Neuronal stem cell (in vitro differentiated cells): ENCODE results near the gene LAMA2.

ENCODE experiments used
- DNase-seq: peaks from one replicate; pipeline ENCODE4 v3.0.0-alpha.2; 2013; ENCODE audit warnings: low spot score
- H2AFZ ChIP-seq: one replicate; pipeline ENCODE4 v1.6.1; 2013; ENCODE audit warnings: mild to moderate bottlenecking, low read length, inconsistent platforms
- H2AK5ac ChIP-seq: 2 replicates; pipeline ENCODE4 v1.6.1; 2013; ENCODE audit warnings: low read depth, mild to moderate bottlenecking, inconsistent platforms, low read length, moderate library complexity, mixed read lengths
- H2BK120ac ChIP-seq: 2 replicates; pipeline ENCODE4 v1.6.1; 2013; ENCODE audit warnings: low read depth, mild to moderate bottlenecking, inconsistent platforms, low read length, moderate library complexity, mixed read lengths
- H2BK12ac ChIP-seq: one replicate; pipeline ENCODE4 v1.6.1; 2013; ENCODE audit warnings: low read length, inconsistent platforms
- H2BK15ac ChIP-seq: 2 replicates; pipeline ENCODE4 v1.6.1; 2013; ENCODE audit warnings: mild to moderate bottlenecking, low read length, inconsistent platforms, mixed read lengths
- H2BK5ac ChIP-seq: one replicate; pipeline ENCODE4 v1.6.1; 2013; ENCODE audit warnings: inconsistent platforms, mild to moderate bottlenecking, low read length, moderate library complexity
- H3K14ac ChIP-seq: one replicate; pipeline ENCODE4 v1.6.1; 2013; ENCODE audit warnings: low read length, inconsistent platforms
- H3K18ac ChIP-seq: 2 replicates; pipeline ENCODE4 v1.6.1; 2013; ENCODE audit warnings: low read length, inconsistent platforms
- H3K23ac ChIP-seq: 2 replicates; pipeline ENCODE4 v1.6.1; 2013; ENCODE audit warnings: low read depth, mild to moderate bottlenecking, mixed read lengths, low read length, inconsistent platforms; ENCODE audit not compliant: poor library complexity
- H3K27ac ChIP-seq: replicated peaks from 3 replicates; pipeline ENCODE4 v1.5.1; 2013; ENCODE audit warnings: low read length, inconsistent platforms
- H3K27me3 ChIP-seq, 3 experiments: 2 replicates each; pipeline ENCODE4 v1.6.1; 2013; ENCODE audit warnings: low read length in 3 of 3, mild to moderate bottlenecking in 2 of 3, inconsistent platforms in 1 of 3, low read depth in 1 of 3, mixed read lengths in 1 of 3, moderate library complexity in 1 of 3; ENCODE audit not compliant: control insufficient read depth in 3 of 3, insufficient read depth in 3 of 3
- H3K36me3 ChIP-seq, 2 donors: replicated peaks in 1 of 2; 2 replicates each; pipeline ENCODE4 v1.6.1; 2013; ENCODE audit warnings: low read length in 2 of 2; ENCODE audit not compliant: control insufficient read depth in 2 of 2, insufficient read depth in 2 of 2
- H3K4ac ChIP-seq: 2 replicates; pipeline ENCODE4 v1.6.1; 2013; ENCODE audit warnings: inconsistent platforms, mild to moderate bottlenecking, low read length, moderate library complexity
- H3K4me1 ChIP-seq, 2 donors: 1 replicate in 1 of 2; 2 replicates in 1 of 2; pipeline ENCODE4 v1.6.1; 2013; ENCODE audit warnings: low read length in 2 of 2, low read depth in 1 of 2; ENCODE audit not compliant: control insufficient read depth in 2 of 2, insufficient read depth in 1 of 2
- H3K4me2 ChIP-seq: one replicate; pipeline ENCODE4 v1.6.1; 2013; ENCODE audit warnings: mild to moderate bottlenecking, low read length, inconsistent platforms; ENCODE audit not compliant: insufficient read depth, poor library complexity, severe bottlenecking
- H3K4me3 ChIP-seq, 2 donors: 2 replicates each; pipeline ENCODE4 v1.5.1; 2013; ENCODE audit warnings: low read length in 2 of 2, mild to moderate bottlenecking in 2 of 2, inconsistent platforms in 1 of 2, moderate library complexity in 1 of 2
- H3K79me1 ChIP-seq: one replicate; pipeline ENCODE4 v1.6.1; 2013; ENCODE audit warnings: low read depth, mild to moderate bottlenecking, inconsistent platforms, low read length, moderate library complexity
- H3K9ac ChIP-seq: one replicate; pipeline ENCODE4 v1.6.1; 2013; ENCODE audit warnings: mild to moderate bottlenecking, low read depth, low read length, inconsistent platforms; ENCODE audit not compliant: poor library complexity
- H3K9me3 ChIP-seq, 2 donors: replicated peaks in 1 of 2; 2 replicates each; pipeline versions ENCODE3 to v1.6.1; 2013; ENCODE audit warnings: low read length in 2 of 2, mild to moderate bottlenecking in 2 of 2, inconsistent platforms in 1 of 2, low read depth in 1 of 2, mixed read lengths in 1 of 2, moderate library complexity in 1 of 2; ENCODE audit not compliant: control insufficient read depth in 2 of 2, insufficient read depth in 1 of 2
- H4K8ac ChIP-seq: one replicate; pipeline ENCODE4 v1.6.1; 2013; ENCODE audit warnings: low read depth, mild to moderate bottlenecking, inconsistent platforms, low read length, moderate library complexity
- H4K91ac ChIP-seq: one replicate; pipeline ENCODE4 v1.6.1; 2013; ENCODE audit warnings: low read length, low read depth, mild to moderate bottlenecking, inconsistent platforms; ENCODE audit not compliant: poor library complexity
- WGBS, 2 donors: extraction: QIAGEN DNeasy Blood & Tissue Kit; methylation state at CpG; one replicate each; pipeline ENCODE4 v1.1.7; 2013; ENCODE audit warnings: missing lambda C conversion rate in 2 of 2, mixed read lengths in 1 of 2; ENCODE audit not compliant: insufficient read length in 2 of 2, insufficient replicate concordance in 1 of 2; ENCODE audit errors: extremely low coverage in 2 of 2; 5-methylcytosine and 5-hydroxymethylcytosine counted together

The LAMA2 gene

GRCh38 chr6:129188306-129188705 is 305.4 kb downstream of the LAMA2 start:
- no peaks in the 10 kb centered on the region for H3K36me3 ChIP-seq
- H3K4me3 ChIP-seq = no peak overlapping the region
- H4K91ac ChIP-seq = no peak overlapping the region
- H3K4me1 ChIP-seq = no peaks in the 10 kb centered on the region
- H3K79me1 ChIP-seq = no peaks in the 10 kb centered on the region
- H3K14ac ChIP-seq = no peak overlapping the region
- H2BK5ac ChIP-seq = no peak overlapping the region
- H2BK120ac ChIP-seq = no peak overlapping the region
- DNase-seq = no peak
- H3K4me2 ChIP-seq = no peak overlapping the region
- H3K27me3 ChIP-seq = no peaks in the 10 kb centered on the region
- H4K8ac ChIP-seq = no peak overlapping the region
- H2BK12ac ChIP-seq = no peak overlapping the region
- H3K23ac ChIP-seq = no peak overlapping the region
- no peak overlapping the region for H2BK15ac ChIP-seq
- no CpG with 5 or more reads among the region's 2 CpGs for WGBS, 2 donors
- H3K9ac ChIP-seq = no peak overlapping the region
- H3K18ac ChIP-seq = no peak overlapping the region
- no peak overlapping the region for H3K27ac ChIP-seq
- H2AK5ac ChIP-seq = no peak overlapping the region
- H2AFZ ChIP-seq = no peak overlapping the region
- H3K4ac ChIP-seq = no peak overlapping the region
- no peaks in the 10 kb centered on the region for H3K9me3 ChIP-seq

GRCh38 chr6:129188795-129189194 is 305.9 kb downstream of the LAMA2 start:
- no peak overlapping the region for H2BK15ac ChIP-seq
- no peaks in the 10 kb centered on the region for H3K36me3 ChIP-seq
- H3K27ac ChIP-seq = no peak overlapping the region
- H2BK12ac ChIP-seq = no peak overlapping the region
- no peak overlapping the region for H2AK5ac ChIP-seq
- no peak overlapping the region for H3K23ac ChIP-seq
- no peak overlapping the region for H3K18ac ChIP-seq
- no peak overlapping the region for H3K4ac ChIP-seq
- no peak overlapping the region for H4K8ac ChIP-seq
- H3K14ac ChIP-seq = no peak overlapping the region
- H2AFZ ChIP-seq = no peak overlapping the region
- no peak overlapping the region for H2BK5ac ChIP-seq
- H3K4me1 ChIP-seq = no peaks in the 10 kb centered on the region
- no CpG with 5 or more reads among the region's 2 CpGs for WGBS, 2 donors
- no peaks in the 10 kb centered on the region for H3K79me1 ChIP-seq
- no peaks in the 10 kb centered on the region for H3K27me3 ChIP-seq
- no peak overlapping the region for H3K9ac ChIP-seq
- no peak overlapping the region for H4K91ac ChIP-seq
- no peak overlapping the region for H2BK120ac ChIP-seq
- H3K4me2 ChIP-seq = no peak overlapping the region
- no peak for DNase-seq
- H3K9me3 ChIP-seq = no peaks in the 10 kb centered on the region
- no peak overlapping the region for H3K4me3 ChIP-seq

- H3K23ac ChIP-seq = no peak overlapping the region
- no peak overlapping the region for H3K18ac ChIP-seq
- no peak overlapping the region for H3K14ac ChIP-seq
- no peak overlapping the region for H2BK15ac ChIP-seq
- H3K9me3 ChIP-seq = no peaks in the 10 kb centered on the region
- no CpG with 5 or more reads among the region's 1 CpG for WGBS, 2 donors
- no peak overlapping the region for H2BK120ac ChIP-seq
- H3K4ac ChIP-seq = no peak overlapping the region
- no peaks in the 10 kb centered on the region for H3K27me3 ChIP-seq
- H3K27ac ChIP-seq = no peak overlapping the region
- H4K8ac ChIP-seq = no peak overlapping the region
- H2AK5ac ChIP-seq = no peak overlapping the region
- no peaks in the 10 kb centered on the region for H3K36me3 ChIP-seq
- no peaks in the 10 kb centered on the region for H3K4me1 ChIP-seq
- DNase-seq = no peak
- no peak overlapping the region for H3K4me3 ChIP-seq
- no peak overlapping the region for H2BK5ac ChIP-seq
- no peak overlapping the region for H2AFZ ChIP-seq
- no peak overlapping the region for H4K91ac ChIP-seq
- no peak overlapping the region for H3K9ac ChIP-seq
- no peak overlapping the region for H2BK12ac ChIP-seq
- no peak overlapping the region for H3K4me2 ChIP-seq
- no peaks in the 10 kb centered on the region for H3K79me1 ChIP-seq
Observed at GRCh38 chr6:129189266-129189665, 306.3 kb downstream of the LAMA2 start.

- Histone ChIP-seq H4K91ac (no peak overlapping the region), H3K4me2 (no peak overlapping the region), H3K4me1 (peaks cover 0 to 4% of the 10 kb centered on the region in 2 donors), H3K18ac (no peak overlapping the region), H3K9me3 (no peaks in the 10 kb centered on the region), H3K23ac (no peak overlapping the region), H2BK15ac (no peak overlapping the region), H2AFZ (no peak overlapping the region), H3K79me1 (no peaks in the 10 kb centered on the region), H3K14ac (no peak overlapping the region), H3K27me3 (no peaks in the 10 kb centered on the region), H3K4me3 (no peak overlapping the region), H4K8ac (no peak overlapping the region), H3K9ac (no peak overlapping the region), H2BK120ac (no peak overlapping the region), H2BK5ac (no peak overlapping the region), H2AK5ac (no peak overlapping the region), H2BK12ac (no peak overlapping the region), H3K27ac (no peak overlapping the region), H3K36me3 (no peaks in the 10 kb centered on the region), H3K4ac (no peak overlapping the region)
- no peak for DNase-seq
- WGBS, 2 donors = no CpG with 5 or more reads among the region's 2 CpGs
Observed at GRCh38 chr6:129191235-129191634, 308.3 kb downstream of the LAMA2 start.
